ENCODE results near the gene NOS1AP. TPM values are rescaled to one million over a fixed set of nuclear protein-coding genes. Genes with fewer than 3 reads are reported as not detected.

Gene NOS1AP
- total RNA-seq, 1 experiment from 2014 or later, result 0.02 TPM

DNA sequence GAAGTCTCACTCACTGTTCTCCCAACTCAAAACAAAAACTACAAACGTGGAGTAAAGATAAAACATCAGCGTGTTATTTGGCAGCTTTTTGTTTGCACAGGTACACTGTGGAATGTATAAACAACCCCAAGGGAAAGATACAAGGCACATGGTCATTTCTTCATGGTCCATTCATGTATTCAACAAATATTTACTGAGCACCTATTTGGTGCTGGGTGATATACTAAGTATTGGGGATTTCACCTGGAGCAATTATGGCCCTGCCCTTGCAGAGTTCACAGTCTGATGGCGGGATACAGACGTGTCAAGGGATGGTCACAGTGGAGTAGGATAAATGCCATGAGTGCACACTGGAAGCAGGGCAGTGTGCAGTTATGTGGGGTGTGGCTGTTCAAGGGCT lies 171.1 kb downstream of the NOS1AP start:
- no peak for DNase-seq (ENCODE audit: extremely low read depth, low read depth)

- DNase-seq (ENCODE audit: extremely low read depth, low read depth), result no peak
These were observed 173.3 kb downstream of the NOS1AP start for GRCh38 chr1:162242804-162243203.

- no peak for DNase-seq (ENCODE audit: extremely low read depth, low read depth)
These were observed 179.5 kb downstream of the NOS1AP start for GRCh38 chr1:162248854-162249535.

GRCh38 chr1:162250004-162250730 lies 180.7 kb downstream of the NOS1AP start:
- DNase-seq (ENCODE audit: extremely low read depth, low read depth), result no peak

DNA sequence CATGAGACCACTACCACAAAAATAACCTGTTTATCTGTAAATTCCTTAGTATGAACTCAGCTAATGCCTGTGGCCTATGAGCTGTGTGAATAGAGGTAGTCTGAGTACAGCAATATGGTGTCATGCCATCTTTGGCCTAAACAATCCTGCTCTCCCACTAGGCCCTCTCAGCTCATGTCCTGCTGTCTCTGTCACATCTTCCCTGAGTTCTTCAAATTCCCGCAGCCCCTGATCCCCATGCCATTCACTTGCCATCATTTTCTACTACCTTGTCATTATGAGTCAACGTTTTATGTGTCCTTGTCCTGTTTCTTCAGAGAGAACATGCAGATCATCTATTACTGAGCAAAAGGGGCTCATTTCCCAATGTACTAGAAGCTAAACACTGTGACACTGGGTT lies 181.6 kb downstream of the NOS1AP start:
- no peak for DNase-seq (ENCODE audit: extremely low read depth, low read depth)

GRCh38 chr1:162252214-162252613 lies 182.7 kb downstream of the NOS1AP start:
- DNase-seq (ENCODE audit: extremely low read depth, low read depth), result no peak

GRCh38 chr1:162253790-162254189 lies 184.3 kb downstream of the NOS1AP start:
- no peak for DNase-seq (ENCODE audit: extremely low read depth, low read depth)

GRCh38 chr1:162256287-162256686 lies 186.8 kb downstream of the NOS1AP start:
- DNase-seq (ENCODE audit: extremely low read depth, low read depth), result no peak

DNA sequence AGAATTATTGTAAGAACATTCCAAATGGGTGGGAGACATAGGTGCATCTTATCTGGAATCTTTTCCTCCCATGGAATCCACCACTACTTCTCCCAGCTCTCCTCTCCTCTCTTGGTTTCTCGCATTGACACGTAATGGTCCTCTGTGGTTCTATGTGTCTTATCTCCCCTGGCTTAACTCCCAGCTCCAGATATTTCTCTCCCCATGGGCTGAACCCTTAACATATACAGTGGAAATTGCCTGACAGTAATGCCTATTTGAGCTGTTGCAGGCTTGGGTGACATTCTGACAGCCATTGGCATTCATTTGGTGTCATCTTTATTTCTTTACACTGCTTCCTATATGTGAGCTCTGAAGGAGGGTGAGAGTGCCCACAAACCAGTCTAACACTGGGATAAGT lies 188.9 kb downstream of the NOS1AP start:
- DNase-seq (ENCODE audit: extremely low read depth, low read depth), result no peak

- DNase-seq (ENCODE audit: extremely low read depth, low read depth), result no peak
These were observed 190.5 kb downstream of the NOS1AP start for GRCh38 chr1:162259894-162260455.

DNA sequence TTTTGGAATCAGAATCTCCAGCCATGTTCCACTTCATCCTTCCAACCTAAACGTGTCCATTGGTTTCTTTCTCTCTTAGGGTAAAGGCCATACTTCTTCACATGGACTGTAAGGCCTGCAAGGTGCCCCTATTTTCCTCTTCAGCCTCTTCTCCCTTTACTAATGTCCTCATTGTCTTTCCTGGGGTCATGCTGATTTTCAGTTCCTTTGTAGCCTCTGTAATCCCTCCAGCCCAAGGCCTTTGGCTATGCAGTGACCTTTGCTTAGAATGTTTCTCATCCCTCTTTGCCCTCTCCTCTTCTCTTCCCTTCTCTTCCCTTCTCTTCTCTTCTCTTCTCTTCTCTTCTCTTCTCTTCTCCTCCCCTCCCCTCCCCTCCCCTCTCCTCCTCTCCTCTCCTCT lies 194.6 kb downstream of the NOS1AP start:
- DNase-seq (ENCODE audit: extremely low read depth, low read depth), result no peak

GRCh38 chr1:162265983-162266382 lies 196.5 kb downstream of the NOS1AP start:
- DNase-seq (ENCODE audit: extremely low read depth, low read depth), result no peak

DNA sequence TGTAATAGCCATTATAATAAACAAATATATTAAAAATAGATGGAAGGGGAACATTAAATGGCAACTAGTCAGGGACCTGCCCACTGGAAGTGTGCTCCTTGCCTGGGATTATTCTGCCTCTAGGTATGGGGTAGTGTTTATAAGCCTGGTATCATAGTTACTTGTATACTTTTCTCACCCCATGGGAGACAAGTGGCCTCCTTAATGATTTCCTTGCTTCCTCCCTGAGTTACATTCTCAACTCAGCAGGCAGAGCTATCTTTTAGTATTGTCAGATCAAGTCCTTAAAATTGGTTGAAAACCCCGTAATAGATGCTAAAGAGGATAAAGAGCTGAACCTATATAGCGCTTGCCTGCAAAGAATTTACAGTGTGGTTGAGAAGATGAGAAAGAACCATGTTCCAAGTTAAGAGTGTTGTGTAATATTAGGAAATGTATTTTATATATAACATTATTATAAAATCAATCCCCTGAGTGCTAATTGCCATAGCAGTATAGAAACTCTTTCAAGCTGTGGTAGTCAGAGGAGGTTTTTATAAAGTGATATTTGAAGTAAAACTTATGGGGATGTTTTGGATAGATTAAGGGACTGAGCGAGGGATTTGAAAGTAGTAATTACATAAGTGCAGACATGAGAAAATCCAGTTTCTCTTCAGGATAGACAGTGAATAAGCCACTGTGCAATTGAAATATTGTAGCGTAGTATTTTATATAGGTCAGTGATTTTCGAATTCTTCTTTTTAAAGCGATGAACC lies 200.7 kb downstream of the NOS1AP start:
- no peak for DNase-seq (ENCODE audit: extremely low read depth, low read depth)

DNA sequence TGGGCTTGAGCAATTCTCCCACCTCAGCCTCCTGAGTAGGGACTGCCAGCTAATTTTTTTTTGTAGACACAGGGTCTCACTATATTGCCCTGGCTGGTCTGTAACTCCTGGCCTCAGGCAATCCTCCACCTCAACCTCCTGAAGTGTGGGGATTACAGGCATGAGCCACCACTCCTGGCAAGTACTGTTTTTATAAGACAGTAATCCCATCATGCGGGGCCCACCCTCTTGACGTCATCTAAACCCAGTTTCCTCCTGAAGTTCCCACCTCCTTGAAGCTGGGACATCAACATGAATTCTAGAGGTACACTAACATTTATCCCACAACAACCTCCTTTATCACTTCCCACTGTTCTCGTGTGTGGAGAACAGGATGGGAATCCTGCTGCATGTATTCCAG lies 202.5 kb downstream of the NOS1AP start:
- DNase-seq (ENCODE audit: extremely low read depth, low read depth), result no peak

- DNase-seq (ENCODE audit: extremely low read depth, low read depth), result no peak
These were observed 202.9 kb downstream of the NOS1AP start for GRCh38 chr1:162272419-162272818.

DNA sequence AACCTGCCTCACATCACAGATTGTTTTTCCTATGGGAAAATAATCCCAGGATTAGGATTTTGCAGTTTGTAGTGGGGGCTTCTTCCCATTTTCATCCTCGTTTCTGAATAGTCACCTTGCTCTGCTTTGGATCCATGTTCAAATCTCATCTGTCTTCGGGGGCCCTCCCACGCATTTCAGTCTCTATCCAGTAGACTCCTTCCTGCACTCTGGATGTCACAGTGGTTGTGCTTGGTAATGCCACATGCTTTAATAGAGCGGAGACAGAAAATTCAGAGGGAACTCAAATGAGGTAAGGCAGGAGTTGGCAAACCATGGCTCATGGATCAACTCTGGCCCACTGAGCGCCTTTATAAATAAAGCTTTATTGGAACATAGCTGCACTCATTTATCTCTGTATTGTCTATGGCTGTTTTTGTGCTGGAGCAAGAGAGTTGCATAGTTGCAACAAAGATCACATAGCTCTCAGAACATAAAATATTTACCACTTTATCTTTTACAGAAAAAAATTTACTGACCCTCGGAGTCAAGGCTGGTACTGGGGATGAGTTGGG lies 206.2 kb downstream of the NOS1AP start:
- no peak for DNase-seq (ENCODE audit: extremely low read depth, low read depth)

DNA sequence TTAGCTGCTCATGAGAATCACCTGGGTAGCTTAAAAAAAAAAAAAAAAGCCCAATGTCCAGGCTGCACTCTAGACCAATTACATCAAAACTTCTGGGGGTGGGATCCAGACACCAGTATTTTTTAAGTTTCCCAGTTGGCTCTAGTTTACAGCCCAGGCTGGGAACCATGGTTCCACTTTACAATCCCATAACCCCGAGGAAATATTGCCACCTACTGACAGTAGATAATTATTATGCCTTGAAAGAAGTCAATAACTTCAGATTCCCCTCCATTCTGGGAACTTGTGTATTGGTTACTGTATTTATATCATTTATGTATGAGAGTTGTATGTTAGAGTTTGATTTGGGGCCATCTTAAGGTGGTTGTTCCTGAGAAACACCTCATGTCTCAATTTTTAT lies 207.0 kb downstream of the NOS1AP start:
- DNase-seq (ENCODE audit: extremely low read depth, low read depth), result peak; percentile 33

DNA sequence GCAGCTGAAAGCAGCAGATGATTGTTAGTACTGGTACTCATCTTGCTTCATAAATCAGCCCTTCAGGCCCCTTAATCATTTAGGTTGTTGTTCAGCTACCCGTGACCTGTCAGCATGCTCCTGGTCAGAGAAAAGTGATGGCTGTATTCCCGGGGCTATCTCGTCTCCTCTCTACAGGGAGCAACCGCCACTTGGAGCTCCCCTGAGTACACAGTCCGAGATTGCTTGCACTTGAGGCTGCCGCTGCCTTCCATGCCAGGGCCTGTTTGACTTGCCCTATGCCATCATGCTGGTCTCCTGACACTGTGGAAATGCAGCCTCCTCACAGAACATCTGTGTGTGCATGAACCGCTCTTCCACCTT lies 209.6 kb downstream of the NOS1AP start:
- DNase-seq (ENCODE audit: extremely low read depth, low read depth), result no peak

GRCh38 chr1:162281426-162281825 lies 211.9 kb downstream of the NOS1AP start:
- no peak for DNase-seq (ENCODE audit: extremely low read depth, low read depth)

GRCh38 chr1:162283657-162284056 lies 214.2 kb downstream of the NOS1AP start:
- no peak for DNase-seq (ENCODE audit: extremely low read depth, low read depth)
